ENCODE results near the gene DNMBP. TPM values are rescaled to one million over a fixed set of nuclear protein-coding genes. Genes with fewer than 3 reads are reported as not detected.
"Not testable (repeated sequence)": the region's sequence is repeated elsewhere in the genome, so short reads cannot be mapped to it uniquely, and the experiment has no call there.

The DNMBP gene
- total RNA-seq, 1 donor from 2014 or later: 63.2 TPM

DNA sequence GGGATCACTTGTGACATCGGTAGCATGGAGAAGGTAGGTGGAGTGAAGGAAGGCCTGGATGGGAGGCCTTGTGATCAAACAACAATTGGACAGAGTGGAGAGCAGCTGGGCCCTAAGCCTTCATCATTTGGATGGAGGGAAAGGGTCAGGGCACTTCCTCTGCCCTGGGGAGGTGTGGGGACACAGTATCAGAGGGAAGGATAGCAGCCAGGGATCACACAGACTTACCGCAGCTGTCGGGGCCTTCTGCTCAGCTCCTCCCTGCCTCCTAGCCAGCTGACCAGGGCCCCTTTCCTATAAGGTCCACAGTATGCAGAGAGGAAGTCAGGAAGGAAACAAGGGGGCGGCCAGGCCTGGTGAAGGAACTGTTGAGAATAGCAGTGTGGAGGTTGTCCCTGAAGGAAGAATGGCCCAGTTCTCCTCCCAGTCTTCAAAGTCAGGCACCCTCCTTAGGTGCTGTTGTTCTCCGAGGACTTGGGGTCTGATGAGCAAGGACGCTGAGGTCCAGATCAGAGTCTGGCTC, 165.3 kb downstream of the DNMBP start:
- no peak for DNase-seq (ENCODE audit: extremely low read depth, low read depth, low spot score)

DNA sequence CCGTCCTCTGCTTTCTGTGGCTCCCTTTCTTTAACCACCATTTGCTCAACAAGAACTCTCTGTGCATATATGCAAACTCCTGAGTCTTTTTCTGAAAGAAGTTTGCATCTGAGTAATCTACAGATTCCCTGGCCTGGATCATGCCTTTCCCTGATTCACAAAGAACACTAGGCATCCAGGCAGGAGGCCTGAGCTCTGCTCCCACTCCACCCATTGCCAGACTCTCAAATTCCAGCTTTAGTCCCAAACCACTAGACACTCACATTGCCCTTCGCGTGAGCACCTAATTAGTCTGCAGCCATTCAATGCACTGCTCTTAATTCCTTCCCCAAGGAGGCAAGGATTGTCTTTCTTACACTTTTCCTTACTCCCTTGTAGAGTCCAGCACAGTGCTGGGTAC, 166.4 kb downstream of the DNMBP start:
- DNase-seq (ENCODE audit: extremely low read depth, low read depth, low spot score): no peak

GRCh38 chr10:99841746-99842145, 168.0 kb downstream of the DNMBP start:
- no peak for DNase-seq (ENCODE audit: extremely low read depth, low read depth, low spot score)

DNA sequence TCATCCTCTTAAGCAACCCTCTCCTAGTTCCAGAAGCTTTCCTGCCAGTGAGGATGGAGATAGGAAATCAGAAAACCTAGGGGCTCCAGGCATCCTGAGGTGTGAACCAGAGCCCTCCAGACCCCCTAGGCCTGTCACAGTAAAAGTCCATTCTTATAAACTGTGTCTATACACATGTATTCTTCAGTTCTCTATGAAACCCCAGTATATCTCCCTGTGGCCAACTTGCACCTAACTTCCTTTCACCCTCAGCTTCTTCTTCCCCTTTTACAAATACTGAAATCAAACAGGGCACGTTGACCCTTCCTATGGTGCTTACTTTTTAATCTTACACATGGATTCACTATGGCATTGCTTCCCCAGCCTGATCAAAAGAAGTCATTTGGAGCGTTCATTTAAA, 168.9 kb downstream of the DNMBP start:
- DNase-seq (ENCODE audit: extremely low read depth, low read depth, low spot score): not testable (repeated sequence)

- no peak for DNase-seq (ENCODE audit: extremely low read depth, low read depth, low spot score)
Observed at GRCh38 chr10:99836711-99837110, 173.0 kb downstream of the DNMBP start.

DNA sequence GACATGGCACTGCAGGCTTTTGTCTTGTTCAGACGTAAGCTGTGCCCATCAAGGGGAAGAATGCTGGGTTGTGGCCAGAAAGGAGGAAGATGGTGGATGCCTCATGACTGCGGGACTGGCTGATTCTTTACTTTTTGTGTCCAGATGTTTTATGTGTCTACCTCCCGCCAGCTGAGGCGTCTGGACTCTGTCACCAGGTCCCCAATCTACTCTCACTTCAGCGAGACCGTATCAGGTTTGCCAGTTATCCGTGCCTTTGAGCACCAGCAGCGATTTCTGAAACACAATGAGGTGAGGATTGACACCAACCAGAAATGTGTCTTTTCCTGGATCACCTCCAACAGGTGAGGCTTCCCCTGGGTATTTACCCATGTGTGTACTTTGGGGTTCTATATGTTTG, 173.8 kb downstream of the DNMBP start:
- no peak for DNase-seq (ENCODE audit: extremely low read depth, low read depth, low spot score)

GRCh38 chr10:99834410-99834809, 175.3 kb downstream of the DNMBP start:
- DNase-seq (ENCODE audit: extremely low read depth, low read depth, low spot score): no peak

GRCh38 chr10:99832439-99832838, 177.3 kb downstream of the DNMBP start:
- DNase-seq (ENCODE audit: extremely low read depth, low read depth, low spot score): no peak

GRCh38 chr10:99828464-99828863, 181.3 kb downstream of the DNMBP start:
- no peak for DNase-seq (ENCODE audit: extremely low read depth, low read depth, low spot score)

DNA sequence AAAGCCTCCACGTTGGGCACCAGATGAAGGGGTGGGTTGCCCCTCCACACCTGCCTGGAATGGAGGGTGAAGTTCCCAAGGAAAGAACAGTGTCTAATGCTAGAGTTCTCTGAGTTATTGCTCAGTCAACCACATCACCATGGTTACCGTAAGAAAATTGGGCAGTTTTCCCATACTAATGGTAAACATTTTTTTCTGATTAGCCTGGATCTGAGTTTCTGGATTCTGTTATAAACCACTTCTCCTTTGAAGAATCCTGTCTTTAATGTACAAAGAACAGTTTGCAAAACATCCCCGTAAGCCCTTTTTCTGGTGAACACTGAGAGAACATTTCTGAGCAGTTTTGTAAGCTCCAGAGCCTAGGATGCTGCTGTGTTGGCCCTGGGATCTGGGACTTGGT, 181.8 kb downstream of the DNMBP start:
- no peak for DNase-seq (ENCODE audit: extremely low read depth, low read depth, low spot score)

Other genes with a start within 250 kb of the DNMBP start
- 0.10 and 0.70 TPM in 2 replicates for gene ABCC2, start 227.3 kb downstream of the DNMBP start, total RNA-seq
- not detected in 2 replicates for gene CPN1, start 71.9 kb upstream of the DNMBP start, total RNA-seq
- 23.6 and 35.7 TPM in 2 replicates for gene ERLIN1, start 176.1 kb upstream of the DNMBP start, total RNA-seq
- 8.8 and 12.9 TPM in 2 replicates for gene CHUK, start 219.6 kb upstream of the DNMBP start, total RNA-seq

Measured in glomerular endothelial cell (primary cell).